Esophagus muscularis mucosa (tissue), 4 donors: ENCODE measurements around the gene LATS1.

Experiments used
- CTCF ChIP-seq, 3 experiments: fragments of 200-600 bp in 2 of 3; fragments of 450-650 bp in 1 of 3; sonication (generic) in 2 of 3; IDR thresholded peaks; one replicate each; pipeline ENCODE4 v1.5.1; 2017 to 2019; ENCODE audit warnings: antibody characterized with exemption in 3 of 3, mild to moderate bottlenecking in 2 of 3, moderate library complexity in 1 of 3
- EP300 ChIP-seq: sonication (generic); formaldehyde crosslinking; IDR thresholded peaks from one replicate; pipeline ENCODE4 v1.6.1; 2017; ENCODE audit warnings: antibody characterized with exemption
- POLR2A ChIP-seq: fragments of 450-650 bp; IDR thresholded peaks from one replicate; pipeline ENCODE4 v1.6.1; 2017; ENCODE audit warnings: antibody characterized with exemption, moderate library complexity, mild to moderate bottlenecking, low read depth
- POLR2AphosphoS5 ChIP-seq, 2 donors: sonication (generic); formaldehyde crosslinking; IDR thresholded peaks; one replicate each; pipeline ENCODE4 v1.6.1; 2017; ENCODE audit warnings: antibody characterized with exemption in 2 of 2

GRCh38 chr6:149642829-149643580 lies 74.9 kb downstream of the LATS1 start:
- TF ChIP-seq CTCF (IDR thresholded peaks at IDR 0.05), result no peak
- no peak for TF ChIP-seq POLR2A
- no peak for TF ChIP-seq EP300
- no peak for TF ChIP-seq POLR2AphosphoS5 (IDR thresholded peaks at IDR 0.05)
